Endothelial cell (in vitro differentiated cells): Measurements from ENCODE around the gene TTC34. TPM values are rescaled to one million over a fixed set of nuclear protein-coding genes. Genes with fewer than 3 reads are reported as not detected.
"Not testable (repeated sequence)": the region's sequence is repeated elsewhere in the genome, so short reads cannot be mapped to it uniquely, and the experiment has no call there.

Experiments used
- DNase-seq: peaks from one replicate; pipeline ENCODE4 v3.0.0; 2021; ENCODE audit warnings: low spot score
- H3K27ac Mint-ChIP-seq: one replicate; pipeline ENCODE4 v1.8.0; 2021; ENCODE audit warnings: mixed read lengths, inconsistent platforms; ENCODE audit not compliant: unreplicated experiment
- H3K27me3 Mint-ChIP-seq: one replicate; pipeline ENCODE4 v1.8.0; 2021; ENCODE audit warnings: mild to moderate bottlenecking, moderate library complexity, mixed read lengths, inconsistent platforms; ENCODE audit not compliant: unreplicated experiment
- H3K36me3 Mint-ChIP-seq: one replicate; pipeline ENCODE4 v1.8.0; 2021; ENCODE audit warnings: mild to moderate bottlenecking, low read depth, mixed read lengths, inconsistent platforms; ENCODE audit not compliant: unreplicated experiment
- H3K4me1 Mint-ChIP-seq: one replicate; pipeline ENCODE4 v1.8.0; 2021; ENCODE audit warnings: mild to moderate bottlenecking, mixed read lengths, inconsistent platforms; ENCODE audit not compliant: unreplicated experiment
- H3K4me3 Mint-ChIP-seq: one replicate; pipeline ENCODE4 v1.8.0; 2021; ENCODE audit warnings: mild to moderate bottlenecking, mixed read lengths, inconsistent platforms; ENCODE audit not compliant: unreplicated experiment
- H3K9me3 Mint-ChIP-seq: one replicate; pipeline ENCODE4 v1.8.0; 2021; ENCODE audit warnings: mixed read lengths, inconsistent platforms; ENCODE audit not compliant: unreplicated experiment
- CTCF ChIP-seq: fragments of 200-600 bp; sonication (generic); IDR thresholded peaks from one replicate; pipeline ENCODE4 v1.5.0; 2021; ENCODE audit warnings: antibody characterized with exemption; ENCODE audit not compliant: unreplicated experiment
- total RNA-seq: library from RNA; stranded (reverse); fragmentation: NEBNext Ultra II Directional; extraction: Animal tissue kit (Norgen Biotek cat#: 25700); gene quantifications from one replicate; pipeline ENCODE4 v1.2.1, GENCODE V29; 2021; ENCODE audit not compliant: unreplicated experiment

The TTC34 gene
- total RNA-seq, 1 donor from 2014 or later, result 0.82 TPM

GRCh38 chr1:2778220-2778592, 23.3 kb downstream of the TTC34 start:
- TF ChIP-seq CTCF, result no peak
- H3K27me3 Mint-ChIP-seq, result peaks cover 2% of the 10 kb centered on the region
- H3K27ac Mint-ChIP-seq, result no peak overlapping the region
- no peaks in the 10 kb centered on the region for H3K36me3 Mint-ChIP-seq
- H3K9me3 Mint-ChIP-seq, result peaks cover 4% of the 10 kb centered on the region
- no peak overlapping the region for H3K4me3 Mint-ChIP-seq
- DNase-seq, result no peak
- no peaks in the 10 kb centered on the region for H3K4me1 Mint-ChIP-seq

GRCh38 chr1:2777424-2778219, 23.9 kb downstream of the TTC34 start:
- H3K4me1 Mint-ChIP-seq, result no peaks in the 10 kb centered on the region
- TF ChIP-seq CTCF, result no peak
- H3K4me3 Mint-ChIP-seq, result no peak overlapping the region
- no peaks in the 10 kb centered on the region for H3K36me3 Mint-ChIP-seq
- peaks cover 2% of the 10 kb centered on the region for H3K27me3 Mint-ChIP-seq
- no peak overlapping the region for H3K27ac Mint-ChIP-seq
- DNase-seq, result no peak
- peaks cover 4% of the 10 kb centered on the region for H3K9me3 Mint-ChIP-seq

- not testable (repeated sequence) for H3K9me3 Mint-ChIP-seq, H3K4me1 Mint-ChIP-seq, H3K27ac Mint-ChIP-seq, H3K4me3 Mint-ChIP-seq, H3K36me3 Mint-ChIP-seq, DNase-seq, H3K27me3 Mint-ChIP-seq
These were observed 26.2 kb downstream of the TTC34 start for GRCh38 chr1:2775333-2775732.

GRCh38 chr1:2768052-2768451, 33.4 kb downstream of the TTC34 start:
- not testable (repeated sequence) for H3K36me3 Mint-ChIP-seq, H3K4me3 Mint-ChIP-seq, H3K4me1 Mint-ChIP-seq, H3K27ac Mint-ChIP-seq, H3K9me3 Mint-ChIP-seq, DNase-seq, H3K27me3 Mint-ChIP-seq

GRCh38 chr1:2759433-2759832, 42.1 kb downstream of the TTC34 start:
- H3K4me1 Mint-ChIP-seq, H3K4me3 Mint-ChIP-seq, H3K27me3 Mint-ChIP-seq, H3K36me3 Mint-ChIP-seq, DNase-seq, H3K9me3 Mint-ChIP-seq, H3K27ac Mint-ChIP-seq: not testable (repeated sequence)

GRCh38 chr1:2757519-2757918, 44.0 kb downstream of the TTC34 start:
- not testable (repeated sequence) for H3K36me3 Mint-ChIP-seq, H3K4me1 Mint-ChIP-seq, H3K27ac Mint-ChIP-seq, H3K9me3 Mint-ChIP-seq, DNase-seq, H3K4me3 Mint-ChIP-seq, H3K27me3 Mint-ChIP-seq

GRCh38 chr1:2755426-2755825, 46.1 kb downstream of the TTC34 start:
- not testable (repeated sequence) for H3K4me1 Mint-ChIP-seq, DNase-seq, H3K27ac Mint-ChIP-seq, H3K4me3 Mint-ChIP-seq, H3K9me3 Mint-ChIP-seq, H3K36me3 Mint-ChIP-seq
- peaks cover 12% of the 10 kb centered on the region for H3K27me3 Mint-ChIP-seq

- H3K4me3 Mint-ChIP-seq, H3K9me3 Mint-ChIP-seq, DNase-seq, H3K36me3 Mint-ChIP-seq, H3K27ac Mint-ChIP-seq, H3K4me1 Mint-ChIP-seq: not testable (repeated sequence)
- peaks cover 14% of the 10 kb centered on the region for H3K27me3 Mint-ChIP-seq
These were observed 46.9 kb downstream of the TTC34 start for GRCh38 chr1:2754597-2754996.

- not testable (repeated sequence) for H3K27ac Mint-ChIP-seq, H3K36me3 Mint-ChIP-seq, H3K4me3 Mint-ChIP-seq, DNase-seq, H3K9me3 Mint-ChIP-seq, H3K4me1 Mint-ChIP-seq
- H3K27me3 Mint-ChIP-seq, result peaks cover 14% of the 10 kb centered on the region
These were observed 49.0 kb downstream of the TTC34 start for GRCh38 chr1:2752503-2752902.

GRCh38 chr1:2751866-2752265, 49.6 kb downstream of the TTC34 start:
- not testable (repeated sequence) for H3K36me3 Mint-ChIP-seq, H3K27ac Mint-ChIP-seq, H3K4me1 Mint-ChIP-seq, H3K4me3 Mint-ChIP-seq, DNase-seq, H3K9me3 Mint-ChIP-seq
- H3K27me3 Mint-ChIP-seq, result peaks cover 14% of the 10 kb centered on the region
